Fibroblast of lung (primary cell): ENCODE data around the gene ALDH3B2.

Source experiments
- EZH2 ChIP-seq: IDR thresholded peaks from 2 replicates; pipeline ENCODE4 v1.5.1; 2012; ENCODE audit warnings: low read length, control low read depth, mild to moderate bottlenecking; ENCODE audit errors: missing control alignments
- TF ChIP-seq, protein P1 (sequence below), 2 donors: IDR thresholded peaks in 1 of 2; conservative IDR thresholded peaks in 1 of 2; 1 replicate in 1 of 2; 2 replicates in 1 of 2; pipeline ENCODE4 v1.5.1; 2011 to 2012; ENCODE audit warnings: low read length in 2 of 2, control low read depth in 1 of 2, inconsistent platforms in 1 of 2, low read depth in 1 of 2, mild to moderate bottlenecking in 1 of 2

DNA sequence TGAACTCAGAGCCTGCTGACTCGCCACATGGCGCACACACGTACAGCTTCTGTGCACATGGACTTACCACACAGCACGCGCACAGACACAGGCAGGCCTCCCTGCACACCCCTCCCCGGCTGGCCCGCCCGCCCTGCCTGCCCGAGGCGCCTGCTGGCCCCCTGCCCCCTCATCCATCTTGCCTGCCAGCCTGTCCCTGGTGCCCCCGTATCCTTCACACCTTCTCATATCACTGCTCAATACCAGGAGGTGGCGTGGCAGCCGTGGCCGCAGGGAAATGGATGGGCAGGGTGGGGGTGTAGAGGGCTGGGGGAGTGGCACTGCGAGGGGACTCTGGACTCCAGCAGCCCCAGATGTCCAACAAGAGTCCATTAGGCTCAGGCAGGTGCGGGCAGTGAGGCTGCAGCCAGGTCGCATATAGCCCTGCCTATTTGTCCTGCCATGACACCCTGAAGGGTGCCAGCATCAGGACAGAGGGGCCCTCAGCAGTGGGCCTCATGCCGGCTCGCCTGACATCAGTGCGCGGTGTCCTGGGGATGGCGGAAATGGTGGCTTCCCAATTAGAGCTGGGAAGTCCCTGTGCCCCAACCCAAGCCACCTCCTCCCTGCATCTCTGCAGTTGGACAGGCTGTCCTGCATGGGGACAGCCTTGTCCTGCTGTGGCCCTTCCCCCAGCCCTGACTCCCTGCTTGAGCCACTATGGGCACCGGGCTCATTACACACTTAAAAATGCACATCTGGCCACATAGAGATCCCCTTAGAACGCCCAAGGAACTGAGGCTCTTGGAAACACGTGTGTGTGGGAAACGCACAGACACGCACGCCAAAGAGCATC, 32.9 kb downstream of the ALDH3B2 start:
- TF ChIP-seq, protein P1, sequence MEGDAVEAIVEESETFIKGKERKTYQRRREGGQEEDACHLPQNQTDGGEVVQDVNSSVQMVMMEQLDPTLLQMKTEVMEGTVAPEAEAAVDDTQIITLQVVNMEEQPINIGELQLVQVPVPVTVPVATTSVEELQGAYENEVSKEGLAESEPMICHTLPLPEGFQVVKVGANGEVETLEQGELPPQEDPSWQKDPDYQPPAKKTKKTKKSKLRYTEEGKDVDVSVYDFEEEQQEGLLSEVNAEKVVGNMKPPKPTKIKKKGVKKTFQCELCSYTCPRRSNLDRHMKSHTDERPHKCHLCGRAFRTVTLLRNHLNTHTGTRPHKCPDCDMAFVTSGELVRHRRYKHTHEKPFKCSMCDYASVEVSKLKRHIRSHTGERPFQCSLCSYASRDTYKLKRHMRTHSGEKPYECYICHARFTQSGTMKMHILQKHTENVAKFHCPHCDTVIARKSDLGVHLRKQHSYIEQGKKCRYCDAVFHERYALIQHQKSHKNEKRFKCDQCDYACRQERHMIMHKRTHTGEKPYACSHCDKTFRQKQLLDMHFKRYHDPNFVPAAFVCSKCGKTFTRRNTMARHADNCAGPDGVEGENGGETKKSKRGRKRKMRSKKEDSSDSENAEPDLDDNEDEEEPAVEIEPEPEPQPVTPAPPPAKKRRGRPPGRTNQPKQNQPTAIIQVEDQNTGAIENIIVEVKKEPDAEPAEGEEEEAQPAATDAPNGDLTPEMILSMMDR (conservative IDR thresholded peaks at IDR 0.05 in 1 of 2, IDR thresholded peaks at IDR 0.05 in 1 of 2; ENCODE audit: low read depth in 1 of 2, low read length in 2 of 2) = no peak
- no peak for TF ChIP-seq EZH2
